Activated CD8-positive, alpha-beta memory T cell treated with anti-CD3 and anti-CD28 coated beads for 48 hours (primary cell): ENCODE data around the gene IL17RE.
"Not testable (repeated sequence)": the region's sequence is repeated elsewhere in the genome, so short reads cannot be mapped to it uniquely, and the experiment has no call there.

Source experiments
- DNase-seq, 3 experiments: peaks; one replicate each; pipeline ENCODE4 v3.0.0-alpha.2; 2020; ENCODE audit warnings: low read depth in 2 of 3, low spot score in 2 of 3

Gene IL17RE

DNA sequence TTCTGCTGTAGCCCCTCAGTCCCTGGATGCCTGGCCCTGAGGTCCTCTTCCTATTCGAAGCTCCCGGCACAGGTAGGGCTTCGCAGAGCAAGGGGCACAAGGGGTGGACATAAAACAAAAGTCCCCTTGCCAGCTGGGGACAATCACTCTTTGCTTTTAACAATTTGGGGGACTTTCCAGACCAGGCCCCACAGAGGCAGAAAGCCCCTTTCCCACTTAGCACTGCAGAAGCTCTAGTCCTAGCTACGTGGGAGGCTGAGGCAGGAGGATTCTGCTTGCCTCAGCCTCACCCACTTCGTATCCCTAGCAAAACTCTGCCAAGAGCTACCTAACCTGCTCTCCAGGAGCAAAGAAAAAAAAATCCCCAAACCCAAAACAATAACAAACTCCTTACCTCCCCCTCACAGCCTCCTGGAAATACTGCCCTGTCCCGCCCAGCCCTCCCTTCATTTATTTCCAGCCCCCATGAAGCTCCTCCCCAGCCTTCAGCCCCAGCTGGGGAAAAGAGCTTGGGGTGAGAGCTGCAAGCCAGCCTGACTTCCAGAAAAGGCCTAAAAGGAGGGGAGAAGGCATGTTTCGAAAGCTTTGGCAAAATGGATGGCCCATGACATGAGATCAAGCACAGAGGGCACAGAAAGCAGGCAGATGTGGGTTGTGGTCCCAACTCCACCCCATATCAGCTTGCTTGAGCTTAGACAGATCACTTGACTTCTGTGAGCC is 22.7 kb upstream of the IL17RE start, which contains the start of gene CIDEC:
Gene CIDEC, minus strand, starts transcription at position 424 of the 720 bp plus-strand sequence. CDS start 1,767 bp downstream, outside the sequence.
- no peak for DNase-seq

DNA sequence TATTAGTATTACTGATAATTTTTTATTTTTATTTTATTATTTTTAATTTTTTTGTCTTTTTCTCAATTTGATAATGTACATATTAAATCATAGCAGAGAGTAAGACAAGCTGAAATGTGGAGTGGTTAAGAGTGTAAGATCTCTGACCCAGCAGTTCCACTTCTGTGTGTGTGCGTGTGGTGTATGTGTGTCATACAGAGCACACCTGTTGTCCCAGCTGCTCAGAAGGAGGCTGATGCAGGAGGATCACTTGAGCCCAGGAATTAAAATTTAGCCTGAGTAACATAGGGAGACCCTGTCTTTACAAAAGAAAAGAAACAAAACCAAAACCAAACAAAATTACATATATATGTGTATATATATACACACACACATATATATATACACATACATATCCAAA is 21.2 kb upstream of the IL17RE start:
- no peak for DNase-seq

DNA sequence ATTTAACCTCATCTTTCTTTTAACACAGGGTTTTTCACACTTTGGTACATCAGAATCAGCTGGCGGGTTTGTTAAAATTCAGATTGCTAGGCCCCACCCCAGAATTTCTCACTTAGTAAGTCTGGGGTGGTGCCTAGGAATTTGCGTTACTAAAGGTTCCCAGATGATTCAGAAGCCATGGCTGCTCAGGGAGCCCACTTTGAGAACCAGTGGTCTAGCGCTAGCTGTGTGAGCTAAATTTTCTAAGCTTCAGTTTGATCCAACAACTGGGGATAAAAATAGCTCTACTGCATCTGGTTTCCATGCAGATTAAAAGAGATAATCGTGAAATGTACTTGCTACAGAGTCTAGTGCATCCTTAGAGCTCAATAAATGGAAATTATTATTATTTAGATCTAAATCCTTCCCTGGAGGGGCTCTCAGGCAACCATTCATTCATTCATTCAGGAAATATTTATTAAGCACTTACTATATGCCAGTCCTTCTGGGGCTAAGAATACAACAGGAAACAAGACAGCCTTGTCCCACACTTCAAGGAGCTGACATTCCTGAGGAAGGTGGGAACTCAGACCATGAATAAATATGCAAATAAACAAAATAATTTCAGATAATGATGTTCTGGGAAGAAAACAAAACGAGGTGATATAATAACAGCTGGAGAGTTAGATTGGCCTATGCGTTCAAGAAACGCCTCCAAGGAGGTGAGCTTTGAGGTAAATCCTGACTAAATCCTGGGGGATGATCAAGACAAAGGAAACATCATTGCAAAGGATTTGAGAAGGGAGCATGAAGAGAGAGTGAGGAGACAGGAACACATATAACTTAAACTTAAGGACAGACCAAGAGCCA is 18.7 kb upstream of the IL17RE start:
- no peak for DNase-seq

DNA sequence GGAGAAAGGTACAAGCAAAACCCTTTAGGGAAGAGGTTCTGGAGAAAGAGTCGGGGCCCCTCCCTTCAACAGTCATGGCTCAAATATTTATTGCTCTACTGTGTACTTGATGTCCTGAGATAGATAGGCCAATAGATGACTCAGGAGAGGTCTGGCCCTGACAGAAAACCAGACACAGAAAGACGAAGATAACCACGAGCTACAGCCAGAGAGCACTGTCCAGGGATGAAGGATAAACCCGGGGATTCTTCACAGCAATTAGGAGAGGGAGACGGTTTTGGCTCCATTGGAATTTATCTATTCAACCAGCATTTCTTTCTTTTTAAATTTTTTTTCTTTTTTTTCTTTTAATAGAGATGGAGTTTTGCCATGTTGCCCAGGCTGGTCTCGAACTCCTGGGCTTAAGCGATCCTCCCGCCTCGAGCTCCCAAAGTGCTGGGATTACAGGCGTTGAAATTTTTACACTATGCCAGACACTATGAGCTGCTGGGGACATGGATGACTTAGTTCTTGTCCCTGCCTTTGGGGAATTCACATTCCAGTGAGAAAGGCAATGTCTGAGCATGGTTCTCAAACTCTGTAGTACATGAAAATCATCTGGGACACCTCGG is 18.0 kb upstream of the IL17RE start:
- no peak for DNase-seq

DNA sequence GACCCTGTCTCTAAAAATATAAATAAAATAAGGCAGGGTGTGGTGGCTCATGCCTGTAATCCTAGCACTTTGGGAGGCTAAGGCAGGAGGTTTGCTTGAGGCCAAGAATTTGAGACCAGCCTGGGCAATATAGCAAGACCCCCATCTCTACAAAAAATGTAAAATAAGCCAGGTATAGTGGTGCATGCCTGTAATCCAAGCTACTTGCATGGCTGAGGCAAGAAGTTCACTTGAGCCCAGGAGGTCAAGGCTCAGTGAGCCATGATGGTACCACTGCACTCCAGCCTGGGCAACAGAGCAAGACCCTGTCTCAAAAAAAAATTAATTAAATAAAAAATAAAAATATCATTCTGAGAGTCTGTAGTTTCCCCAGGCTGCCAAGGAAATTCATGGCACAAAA is 16.3 kb upstream of the IL17RE start:
- DNase-seq, result no peak

DNA sequence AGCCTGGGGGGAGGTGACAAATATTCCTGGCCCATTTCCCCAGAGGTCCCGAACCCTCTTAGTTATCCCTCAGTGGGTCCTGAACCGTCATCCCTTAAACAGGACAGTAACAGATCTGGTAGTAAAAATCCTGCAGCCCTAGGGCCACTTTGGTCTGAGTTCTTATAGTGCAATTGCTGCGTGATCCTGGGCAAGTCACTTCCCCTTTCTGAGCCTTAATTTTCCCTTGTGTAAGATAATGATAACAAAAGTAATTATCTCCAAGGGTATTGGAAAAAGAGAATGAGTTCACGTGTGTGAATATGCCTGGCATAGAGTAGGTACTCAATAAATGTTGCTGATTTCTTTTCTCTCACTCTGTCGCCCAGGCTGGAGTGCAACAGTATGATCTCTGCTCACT is 15.2 kb upstream of the IL17RE start:
- no peak for DNase-seq

DNA sequence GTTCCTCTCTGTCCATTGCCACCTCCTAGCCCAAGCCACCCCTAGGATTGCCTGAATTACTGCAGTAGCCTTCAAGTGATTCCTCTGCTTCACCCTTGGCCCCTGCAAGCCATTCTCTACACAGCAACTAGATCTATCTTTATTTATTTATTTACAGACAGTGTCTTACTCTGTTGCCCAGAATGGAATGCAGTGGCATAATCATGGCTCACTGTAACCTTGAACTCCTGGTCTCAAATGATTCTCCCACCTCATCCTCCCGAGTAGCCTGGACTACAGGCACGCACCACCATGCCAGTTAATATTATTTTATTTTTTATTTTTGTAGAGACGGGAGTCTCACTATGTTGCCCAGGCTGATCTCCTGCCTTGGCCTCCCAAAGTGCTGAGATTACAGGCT is 14.1 kb upstream of the IL17RE start:
- DNase-seq, result no peak

DNA sequence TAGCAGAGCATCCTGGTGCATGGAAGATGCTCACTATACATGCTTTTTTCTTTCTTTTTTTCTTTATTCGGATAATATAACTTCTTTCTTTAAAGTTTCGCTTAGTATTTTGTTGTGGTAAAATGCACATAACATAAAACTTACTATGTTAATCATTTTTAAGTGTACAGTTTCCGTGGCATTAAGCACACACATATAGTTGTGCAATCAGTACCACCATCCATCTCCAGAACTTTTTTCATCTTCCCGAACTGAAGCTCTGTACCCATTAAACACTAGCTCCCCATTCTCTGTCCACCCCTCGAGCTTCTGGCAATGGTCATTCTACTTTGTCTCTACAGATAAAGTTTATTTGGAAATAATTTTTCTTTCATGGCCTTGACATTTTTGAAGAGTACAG is 13.2 kb upstream of the IL17RE start:
- no peak for DNase-seq

DNA sequence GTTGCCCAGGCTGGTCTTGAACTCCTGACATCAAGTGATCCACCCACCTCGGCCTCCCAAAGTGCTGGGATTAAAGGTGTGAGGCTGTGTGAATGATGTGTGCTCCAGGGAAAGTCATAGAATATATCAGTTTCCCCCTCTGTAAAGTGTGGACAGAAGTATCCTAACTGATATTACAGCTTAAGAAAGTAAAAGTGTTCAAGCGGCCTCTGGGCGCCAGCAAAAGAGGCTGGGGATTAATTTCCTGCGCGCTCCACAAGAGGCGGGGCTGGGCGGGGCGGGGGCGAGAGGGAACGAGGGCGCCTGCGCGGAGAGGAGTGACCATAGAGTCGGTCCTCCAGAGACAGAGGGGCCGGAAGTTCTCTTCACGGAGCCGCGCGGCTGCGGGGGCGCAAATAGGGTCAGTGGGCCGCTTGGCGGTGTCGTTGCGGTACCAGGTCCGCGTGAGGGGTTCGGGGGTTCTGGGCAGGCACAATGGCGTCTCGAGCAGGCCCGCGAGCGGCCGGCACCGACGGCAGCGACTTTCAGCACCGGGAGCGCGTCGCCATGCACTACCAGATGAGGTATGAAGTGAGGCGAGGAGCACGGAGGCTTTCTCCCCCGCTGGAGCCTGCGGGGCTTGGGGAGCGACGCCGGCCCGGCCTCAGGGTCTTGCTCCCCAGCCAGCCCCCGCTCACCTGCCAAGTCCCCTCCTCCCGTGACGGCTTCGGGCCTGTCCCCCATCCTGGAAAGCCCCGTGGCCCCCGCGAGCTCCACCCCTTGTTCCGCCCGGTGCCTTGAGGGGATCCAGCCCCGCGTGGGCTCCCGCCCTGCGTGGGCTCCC is 12.2 kb upstream of the IL17RE start, which contains the start of gene JAGN1:
Gene JAGN1, plus strand, starts transcription at position 362 of the 823 bp plus-strand sequence. Its CDS starts 113 bp downstream, at position 475.
- peak; percentile 76 to 90 (median 81) for DNase-seq

DNA sequence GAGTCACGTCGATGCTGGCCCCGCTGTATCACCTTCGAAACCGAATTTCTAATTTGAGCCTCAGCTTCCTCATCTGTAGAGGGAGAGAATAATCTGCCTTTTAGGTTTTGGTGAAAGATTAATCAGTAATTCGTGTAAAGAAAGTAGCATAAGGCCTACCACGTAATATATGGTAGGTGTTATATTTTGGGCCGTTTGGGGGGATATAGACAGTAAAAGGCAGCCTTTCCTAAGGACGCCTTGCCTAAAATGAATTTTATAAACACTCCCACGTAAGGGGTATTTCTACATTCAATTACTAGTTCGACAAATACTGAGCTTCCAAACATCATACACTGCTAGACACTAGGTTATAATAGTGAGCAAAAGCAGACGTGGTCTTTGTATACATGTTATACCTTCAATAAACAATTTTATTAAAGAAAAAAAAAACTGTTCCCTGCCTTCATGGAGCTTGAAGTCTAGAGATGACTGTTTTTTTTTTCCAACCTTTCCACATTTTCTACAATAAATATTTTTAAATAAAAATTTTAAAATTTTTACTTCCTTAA is 11.5 kb upstream of the IL17RE start:
- no peak for DNase-seq

DNA sequence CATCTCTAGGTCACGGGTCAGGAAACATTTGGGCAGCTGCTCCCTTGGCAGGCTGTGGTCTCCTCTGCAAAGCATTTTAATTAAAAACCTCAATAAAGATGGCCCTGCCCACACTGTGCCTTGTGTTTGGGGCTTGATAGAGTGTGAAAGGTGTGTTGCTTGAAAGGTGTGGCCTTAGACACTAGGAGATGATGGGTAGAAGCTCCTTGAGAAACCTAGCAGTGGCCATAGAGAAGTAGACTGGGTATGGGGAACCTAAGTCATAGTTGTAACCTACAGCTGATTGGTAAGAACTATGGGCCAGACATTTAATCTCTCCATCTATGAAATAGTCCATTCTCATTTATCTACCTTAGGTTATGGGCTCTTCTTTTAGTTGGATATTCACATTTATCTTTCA is 8.9 kb upstream of the IL17RE start:
- no peak for DNase-seq

DNA sequence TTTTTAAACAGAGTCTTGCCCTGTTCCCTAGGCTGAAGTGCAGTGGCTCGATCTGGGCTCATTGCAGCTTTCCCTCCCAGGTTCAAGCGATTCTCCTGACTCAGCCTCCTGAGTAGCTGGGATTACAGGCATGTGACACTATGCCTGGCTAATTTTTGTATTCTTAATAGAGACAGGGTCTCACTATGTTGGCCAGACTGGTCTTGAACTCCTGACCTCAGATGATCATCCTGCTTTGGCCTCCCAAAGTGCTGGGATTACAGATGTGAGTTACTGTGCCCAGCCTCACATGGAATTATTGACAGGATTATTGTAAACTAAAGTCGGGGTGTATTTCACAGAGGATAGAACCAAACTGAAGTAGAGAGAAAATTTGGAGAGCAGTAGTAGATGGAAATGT is 6.9 kb upstream of the IL17RE start:
- not testable (repeated sequence) for DNase-seq

DNA sequence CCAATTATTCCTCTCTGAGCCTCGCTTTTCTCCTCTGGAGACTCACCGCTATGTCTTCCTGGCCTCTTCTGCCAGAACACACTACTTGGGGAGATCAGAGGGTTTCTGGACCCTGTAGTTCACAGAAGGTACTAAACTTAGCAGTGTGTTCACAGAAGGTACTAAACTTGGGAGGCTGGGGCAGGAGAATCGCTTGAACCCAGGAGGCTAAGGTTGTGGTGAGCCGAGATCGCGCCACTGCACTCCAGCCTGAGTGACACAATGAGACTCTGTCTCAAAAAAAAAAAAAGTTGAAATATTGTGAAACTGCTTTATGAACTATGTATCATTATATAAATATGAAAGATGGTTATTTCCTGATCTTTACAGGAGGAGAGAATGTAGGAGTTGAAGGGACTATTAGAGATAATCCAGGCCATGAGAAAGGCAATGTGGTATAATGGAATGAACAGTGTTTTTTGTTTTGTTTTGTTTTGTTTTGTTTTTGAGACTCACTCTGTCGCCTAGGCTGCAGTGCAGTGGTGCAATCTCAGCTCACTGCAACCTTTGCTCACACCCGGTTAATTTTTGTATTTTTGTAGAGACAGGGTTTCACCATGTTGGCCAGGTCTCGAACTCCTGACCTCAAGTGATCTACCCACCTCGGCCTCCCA is 5.8 kb upstream of the IL17RE start:
- DNase-seq, result not testable (repeated sequence)

DNA sequence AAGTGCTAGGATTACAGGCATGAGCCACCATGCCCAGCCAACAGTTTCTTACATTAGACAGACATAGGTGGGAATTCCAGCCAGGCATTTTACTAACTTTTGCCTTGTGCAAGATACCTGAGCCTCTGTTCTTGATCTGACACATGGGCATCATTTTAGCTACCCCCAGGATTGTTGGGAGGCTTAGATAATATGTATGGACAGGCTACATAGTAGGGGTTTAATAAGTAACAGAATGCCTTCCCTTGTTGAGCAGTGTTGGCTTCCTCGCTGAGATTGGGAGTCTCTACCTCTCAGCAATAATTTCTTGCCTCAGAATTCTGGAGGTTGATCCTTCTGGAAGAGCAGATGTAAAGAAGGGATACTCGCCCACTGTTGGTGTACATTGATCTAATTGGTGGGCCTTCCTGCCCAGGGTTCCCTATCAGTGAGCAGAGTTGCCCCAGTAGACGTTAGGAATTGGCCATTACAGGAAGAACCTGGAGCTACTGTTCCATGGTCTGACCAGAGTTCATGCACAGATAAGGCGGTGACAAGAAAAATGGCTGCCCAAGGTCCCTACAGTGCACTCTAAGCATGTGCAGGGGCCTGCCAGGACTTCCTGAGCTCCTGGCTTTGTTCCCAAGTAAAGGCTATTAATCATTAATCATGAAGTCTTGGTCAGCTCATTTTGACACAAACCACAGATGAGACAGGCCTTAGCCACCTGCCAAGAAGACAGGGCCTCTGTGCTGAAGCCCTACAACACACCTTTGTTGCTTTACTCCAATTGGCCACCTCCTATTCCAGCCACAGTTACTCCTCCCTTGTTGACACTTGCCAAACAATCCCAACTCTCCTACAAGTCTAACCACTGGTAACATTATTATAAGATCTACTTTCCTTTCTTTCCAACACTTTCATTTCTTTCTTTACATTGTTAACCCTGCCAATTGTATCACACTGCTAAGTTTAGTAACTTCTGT is 5.0 kb upstream of the IL17RE start:
- DNase-seq, result no peak

DNA sequence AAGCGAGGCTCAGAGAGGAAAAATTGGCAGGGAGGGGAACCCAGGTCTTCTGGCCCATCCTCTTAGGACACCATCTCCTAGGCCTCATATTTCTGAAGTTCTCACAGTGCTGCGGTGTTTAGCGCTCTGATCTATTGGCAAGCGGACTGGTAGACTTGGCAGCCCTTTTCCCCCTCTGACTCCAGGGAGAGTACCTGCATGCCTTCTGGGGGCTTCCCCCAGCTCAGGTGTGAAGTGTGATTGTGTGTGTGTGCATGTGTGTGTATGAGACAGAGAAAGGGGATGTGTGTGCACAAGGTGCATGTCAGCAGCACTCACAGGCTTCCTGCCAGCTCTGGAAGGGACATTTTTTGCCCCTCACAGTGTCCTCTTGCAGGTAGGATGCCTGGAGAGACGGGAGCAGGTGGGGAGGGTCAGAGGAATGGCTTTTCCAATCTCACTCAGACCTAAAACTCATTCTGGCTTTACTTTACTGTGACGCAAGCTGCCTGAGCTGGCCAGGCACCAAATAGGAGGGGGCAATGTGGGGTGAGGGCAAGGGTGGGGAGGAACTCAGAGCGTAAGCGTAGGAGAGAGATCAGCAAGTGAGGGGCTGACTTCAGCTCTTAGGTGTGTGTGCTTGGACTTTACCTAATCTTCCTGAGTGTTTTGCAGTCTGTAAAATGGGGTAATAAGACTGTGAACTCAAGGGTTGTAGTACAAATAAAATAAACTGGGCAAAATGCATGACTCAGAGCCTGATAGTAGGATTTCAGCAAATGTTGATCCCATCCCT is 4.0 kb upstream of the IL17RE start:
- no peak for DNase-seq

DNA sequence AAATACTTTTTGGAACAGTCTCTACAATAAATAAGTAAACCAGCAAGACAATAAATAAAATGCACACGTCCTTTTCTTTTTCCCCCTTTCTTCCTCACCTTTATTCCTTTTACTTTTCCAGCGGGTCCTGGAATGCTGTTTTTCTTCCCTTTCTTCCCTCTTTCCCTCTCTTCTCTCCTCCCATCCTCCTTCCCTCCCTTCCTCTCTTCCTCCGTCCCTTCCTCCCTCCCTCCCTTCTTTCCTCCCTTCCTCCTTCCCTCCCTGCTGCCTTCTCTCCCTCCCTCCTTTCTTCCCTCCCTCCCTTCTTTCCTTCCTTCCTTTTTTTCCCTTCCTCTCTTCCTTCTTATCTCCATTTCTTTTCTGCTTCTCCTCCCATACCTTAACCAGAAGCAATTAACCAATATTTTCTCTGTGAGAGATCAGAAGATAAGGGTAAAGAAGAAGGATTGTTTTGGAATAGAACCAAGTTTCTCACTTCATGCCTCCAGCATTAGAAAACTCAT is 3.3 kb upstream of the IL17RE start:
- DNase-seq, result no peak

DNA sequence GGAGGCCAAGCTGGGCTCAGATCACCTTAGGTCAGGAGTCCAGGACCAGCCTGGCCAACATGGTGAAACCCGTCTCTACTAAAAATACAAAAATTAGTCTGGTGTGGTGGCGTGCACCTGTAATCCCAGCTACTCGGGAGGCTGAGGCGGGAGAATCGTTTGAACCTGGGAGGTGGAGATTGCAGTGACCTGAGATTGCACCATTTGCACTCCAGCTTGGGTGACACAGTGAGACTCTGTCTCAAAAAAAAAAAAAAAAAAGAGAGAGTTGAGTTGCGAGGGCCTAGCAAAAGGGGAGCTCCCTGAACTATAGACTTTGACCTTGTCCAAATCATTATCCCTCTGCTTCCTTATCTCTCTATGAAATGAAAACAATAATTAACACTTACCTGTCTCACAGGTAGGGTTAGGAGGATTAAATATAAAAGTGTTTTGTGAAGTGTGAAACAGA is 1.7 kb upstream of the IL17RE start:
- DNase-seq, result not testable (repeated sequence)

DNA sequence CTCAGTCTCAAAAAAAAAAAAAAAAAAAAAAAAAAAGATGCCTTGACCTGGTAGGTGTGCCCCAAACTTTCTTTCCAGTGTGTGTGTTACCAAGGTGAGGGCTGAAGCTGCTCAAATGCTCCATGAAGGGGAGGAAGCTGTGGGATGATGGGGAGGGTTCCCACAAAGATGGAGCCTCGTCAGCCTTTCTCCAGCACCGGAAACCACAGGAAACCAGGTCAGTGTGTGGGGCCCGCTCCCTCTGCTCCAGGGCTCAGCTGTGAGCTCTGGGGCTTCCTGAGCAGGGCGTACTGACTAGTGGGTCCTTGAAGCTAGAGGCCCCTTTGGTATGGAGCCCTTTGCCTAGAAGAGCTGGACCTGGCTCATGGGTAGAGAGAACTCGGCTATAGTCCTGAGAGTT is 681 bp upstream of the IL17RE start:
- DNase-seq, result no peak
